Endothelial cell (in vitro differentiated cells): ENCODE measurements around the gene PACSIN3. TPM values are rescaled to one million over a fixed set of nuclear protein-coding genes. Genes with fewer than 3 reads are reported as not detected.

Source experiments
- DNase-seq: peaks from one replicate; pipeline ENCODE4 v3.0.0; 2021; ENCODE audit warnings: low spot score
- H3K27ac Mint-ChIP-seq: one replicate; pipeline ENCODE4 v1.8.0; 2021; ENCODE audit warnings: mixed read lengths, inconsistent platforms; ENCODE audit not compliant: unreplicated experiment
- H3K27me3 Mint-ChIP-seq: one replicate; pipeline ENCODE4 v1.8.0; 2021; ENCODE audit warnings: mild to moderate bottlenecking, moderate library complexity, mixed read lengths, inconsistent platforms; ENCODE audit not compliant: unreplicated experiment
- H3K36me3 Mint-ChIP-seq: one replicate; pipeline ENCODE4 v1.8.0; 2021; ENCODE audit warnings: mild to moderate bottlenecking, low read depth, mixed read lengths, inconsistent platforms; ENCODE audit not compliant: unreplicated experiment
- H3K4me1 Mint-ChIP-seq: one replicate; pipeline ENCODE4 v1.8.0; 2021; ENCODE audit warnings: mild to moderate bottlenecking, mixed read lengths, inconsistent platforms; ENCODE audit not compliant: unreplicated experiment
- H3K4me3 Mint-ChIP-seq: one replicate; pipeline ENCODE4 v1.8.0; 2021; ENCODE audit warnings: mild to moderate bottlenecking, mixed read lengths, inconsistent platforms; ENCODE audit not compliant: unreplicated experiment
- H3K9me3 Mint-ChIP-seq: one replicate; pipeline ENCODE4 v1.8.0; 2021; ENCODE audit warnings: mixed read lengths, inconsistent platforms; ENCODE audit not compliant: unreplicated experiment
- total RNA-seq: library from RNA; stranded (reverse); fragmentation: NEBNext Ultra II Directional; extraction: Animal tissue kit (Norgen Biotek cat#: 25700); gene quantifications from one replicate; pipeline ENCODE4 v1.2.1, GENCODE V29; 2021; ENCODE audit not compliant: unreplicated experiment
- TF ChIP-seq, protein P1 (sequence below): fragments of 200-600 bp; sonication (generic); IDR thresholded peaks from one replicate; pipeline ENCODE4 v1.5.0; 2021; ENCODE audit warnings: antibody characterized with exemption; ENCODE audit not compliant: unreplicated experiment

The PACSIN3 gene
- total RNA-seq, 1 donor from 2014 or later: 10.7 TPM

DNA sequence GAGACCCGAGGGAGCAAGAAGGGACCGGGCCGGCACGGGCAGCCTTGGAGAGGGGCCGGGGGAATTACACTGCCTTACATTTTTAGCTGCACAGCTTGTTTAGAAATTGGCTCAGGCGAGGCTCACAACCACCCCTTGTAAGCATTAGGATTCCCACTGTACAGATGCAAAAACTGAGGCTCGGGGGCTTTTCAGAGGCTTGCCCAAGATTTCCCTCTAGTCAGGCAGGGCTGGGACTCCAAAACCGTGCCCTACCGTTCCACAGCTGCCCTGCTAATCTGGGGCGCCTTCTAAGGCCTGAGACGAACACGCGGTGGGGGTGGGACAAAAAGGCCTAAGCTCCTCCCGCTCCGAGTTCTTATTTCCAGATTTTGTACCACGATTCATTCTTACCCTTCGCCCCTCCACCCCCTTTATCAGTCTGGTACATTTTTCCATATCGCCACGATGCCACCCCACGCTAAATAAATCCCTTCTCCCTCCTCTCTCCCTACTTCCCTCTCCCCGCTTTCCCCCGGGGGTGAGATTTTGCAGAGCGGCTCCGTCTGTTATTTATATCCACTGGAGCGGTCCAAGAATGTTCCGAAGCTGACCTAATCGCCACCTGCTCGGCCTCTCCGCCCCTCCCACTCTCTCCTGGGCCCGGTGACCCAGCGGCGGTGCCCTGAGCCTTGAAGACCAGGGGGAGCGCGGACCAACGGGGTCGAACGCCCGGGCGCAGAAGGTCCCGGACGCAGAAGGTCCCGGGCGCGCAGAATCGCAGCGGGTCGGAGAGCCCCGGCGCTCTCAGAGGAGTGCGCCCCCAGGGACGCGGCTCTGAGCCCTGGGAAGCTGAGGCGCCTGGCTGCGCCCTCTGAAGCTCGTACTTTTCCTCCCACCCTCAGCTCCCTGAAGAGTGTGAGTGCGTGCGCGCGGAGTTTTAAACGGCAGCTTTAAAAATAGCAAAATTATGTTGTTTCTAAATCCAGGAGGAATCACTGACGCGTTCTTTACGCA lies 764 bp upstream of the PACSIN3 start:
- Mint-ChIP-seq H3K27me3 (peaks cover 4% of the 10 kb centered on the region), H3K4me3 (peak overlapping the region; percentile 74)
- peak; percentile 45 for DNase-seq

GRCh38 chr11:47185305-47186075 lies 744 bp downstream of the PACSIN3 start:
- DNase-seq: peak; percentile 30
- H3K36me3 Mint-ChIP-seq: no peaks in the 10 kb centered on the region
- peaks cover 4% of the 10 kb centered on the region for H3K27me3 Mint-ChIP-seq
- H3K4me3 Mint-ChIP-seq: no peak overlapping the region
- H3K27ac Mint-ChIP-seq: no peak overlapping the region
- H3K9me3 Mint-ChIP-seq: no peaks in the 10 kb centered on the region
- H3K4me1 Mint-ChIP-seq: no peaks in the 10 kb centered on the region
- TF ChIP-seq, protein P1, sequence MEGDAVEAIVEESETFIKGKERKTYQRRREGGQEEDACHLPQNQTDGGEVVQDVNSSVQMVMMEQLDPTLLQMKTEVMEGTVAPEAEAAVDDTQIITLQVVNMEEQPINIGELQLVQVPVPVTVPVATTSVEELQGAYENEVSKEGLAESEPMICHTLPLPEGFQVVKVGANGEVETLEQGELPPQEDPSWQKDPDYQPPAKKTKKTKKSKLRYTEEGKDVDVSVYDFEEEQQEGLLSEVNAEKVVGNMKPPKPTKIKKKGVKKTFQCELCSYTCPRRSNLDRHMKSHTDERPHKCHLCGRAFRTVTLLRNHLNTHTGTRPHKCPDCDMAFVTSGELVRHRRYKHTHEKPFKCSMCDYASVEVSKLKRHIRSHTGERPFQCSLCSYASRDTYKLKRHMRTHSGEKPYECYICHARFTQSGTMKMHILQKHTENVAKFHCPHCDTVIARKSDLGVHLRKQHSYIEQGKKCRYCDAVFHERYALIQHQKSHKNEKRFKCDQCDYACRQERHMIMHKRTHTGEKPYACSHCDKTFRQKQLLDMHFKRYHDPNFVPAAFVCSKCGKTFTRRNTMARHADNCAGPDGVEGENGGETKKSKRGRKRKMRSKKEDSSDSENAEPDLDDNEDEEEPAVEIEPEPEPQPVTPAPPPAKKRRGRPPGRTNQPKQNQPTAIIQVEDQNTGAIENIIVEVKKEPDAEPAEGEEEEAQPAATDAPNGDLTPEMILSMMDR: no peak

More for the DNA sequence above, 764 bp upstream of the PACSIN3 start:
- H3K36me3 Mint-ChIP-seq: no peaks in the 10 kb centered on the region
- no peaks in the 10 kb centered on the region for H3K9me3 Mint-ChIP-seq
- no peaks in the 10 kb centered on the region for H3K4me1 Mint-ChIP-seq
- TF ChIP-seq, protein P1: no peak
- H3K27ac Mint-ChIP-seq: no peak overlapping the region

DNA sequence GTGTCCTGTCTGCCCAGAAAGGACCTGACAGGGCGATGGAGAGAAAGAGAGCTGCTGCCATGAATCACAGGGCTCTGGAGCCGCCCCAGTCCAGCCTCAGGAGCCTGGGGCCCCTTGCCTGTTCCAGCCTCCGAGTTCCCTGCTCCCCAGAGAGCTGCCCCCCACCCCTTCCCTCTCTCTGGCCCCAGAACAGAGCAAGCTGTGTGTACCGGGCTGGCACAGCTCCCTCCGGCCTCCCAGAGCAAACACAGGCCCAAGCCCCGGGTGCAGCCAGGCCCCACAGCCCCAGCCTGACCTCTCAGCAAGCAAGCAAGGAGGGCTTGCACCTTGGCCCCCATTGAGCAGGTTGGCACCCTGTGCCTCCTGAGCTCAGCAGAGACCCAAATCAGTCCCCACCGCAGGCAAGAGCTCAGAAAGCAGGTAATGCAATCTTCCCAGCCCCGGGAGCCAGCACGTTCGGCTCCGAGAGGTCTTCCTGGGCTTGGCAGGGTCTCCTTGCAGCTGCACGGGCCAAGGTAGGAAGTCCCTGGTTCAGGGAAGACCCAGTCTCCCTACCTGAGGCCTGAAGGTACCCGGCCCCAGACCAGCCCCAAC lies 1.4 kb downstream of the PACSIN3 start:
- no peaks in the 10 kb centered on the region for H3K36me3 Mint-ChIP-seq
- no peak for DNase-seq
- no peak overlapping the region for H3K27ac Mint-ChIP-seq
- H3K27me3 Mint-ChIP-seq: peaks cover 4% of the 10 kb centered on the region
- TF ChIP-seq, protein P1: no peak
- no peaks in the 10 kb centered on the region for H3K4me1 Mint-ChIP-seq
- H3K4me3 Mint-ChIP-seq: no peak overlapping the region
- H3K9me3 Mint-ChIP-seq: no peaks in the 10 kb centered on the region

- Mint-ChIP-seq H3K27me3 (peaks cover 6% of the 10 kb centered on the region), H3K27ac (no peak overlapping the region), H3K36me3 (no peaks in the 10 kb centered on the region), H3K4me3 (no peak overlapping the region), H3K9me3 (no peaks in the 10 kb centered on the region), H3K4me1 (no peaks in the 10 kb centered on the region)
- no peak for DNase-seq
- TF ChIP-seq, protein P1: no peak
These were observed 2.3 kb downstream of the PACSIN3 start for GRCh38 chr11:47183969-47184368.
